Keratinocyte (primary cell): ENCODE results near the gene C2orf80. TPM values are rescaled to one million over a fixed set of nuclear protein-coding genes. Genes with fewer than 3 reads are reported as not detected.

Experiments used
- DNase-seq: peaks from one replicate; pipeline ENCODE4 v3.0.0-alpha.2; 2011; ENCODE audit warnings: low read depth, missing footprints, low spot score
- FAIRE-seq: peaks from 2 replicates; lab custom pipeline; 2011; peaks lifted over from hg19 to GRCh38; lab: Jason Lieb, UNC
- H2AFZ ChIP-seq: 2 replicates; pipeline ENCODE4 v1.6.0; 2012; ENCODE audit warnings: low read length, control low read depth, inconsistent platforms; ENCODE audit not compliant: control insufficient read depth
- H3K27ac ChIP-seq: 2 replicates; pipeline ENCODE4 v1.5.1; 2011; ENCODE audit warnings: low read length; ENCODE audit not compliant: control insufficient read depth, insufficient read depth
- H3K27me3 ChIP-seq: 3 replicates; pipeline ENCODE4 v1.6.0; 2011; ENCODE audit warnings: low read length; ENCODE audit not compliant: control insufficient read depth, insufficient read depth; ENCODE audit errors: extremely low read depth
- H3K36me3 ChIP-seq, 2 experiments: 2 replicates in 1 of 2; 3 replicates in 1 of 2; pipeline ENCODE4 v1.5.1; 2011; ENCODE audit warnings: low read length in 2 of 2, mild to moderate bottlenecking in 1 of 2; ENCODE audit not compliant: control insufficient read depth in 2 of 2, insufficient read depth in 2 of 2; ENCODE audit errors: extremely low read depth in 1 of 2
- H3K4me1 ChIP-seq: 3 replicates; pipeline ENCODE4 v1.5.1; 2011; ENCODE audit warnings: low read length; ENCODE audit not compliant: control insufficient read depth, insufficient read depth; ENCODE audit errors: extremely low read depth
- H3K4me2 ChIP-seq: 3 replicates; pipeline ENCODE4 v1.6.0; 2011; ENCODE audit warnings: low read depth, low read length; ENCODE audit not compliant: control insufficient read depth, insufficient read depth; ENCODE audit errors: extremely low read depth
- H3K4me3 ChIP-seq, 3 experiments: fragments of 200-600 bp in 1 of 3; sonication (generic) in 1 of 3; 2 replicates in 2 of 3; 3 replicates in 1 of 3; pipeline ENCODE4 v1.5.1; 2011 to 2016; ENCODE audit warnings: low read length in 3 of 3, mild to moderate bottlenecking in 3 of 3, control low read depth in 2 of 3, inconsistent platforms in 1 of 3, low read depth in 1 of 3, mixed read lengths in 1 of 3, mixed run types in 1 of 3, moderate library complexity in 1 of 3; ENCODE audit not compliant: control insufficient read depth in 2 of 3, insufficient read depth in 2 of 3; ENCODE audit errors: extremely low read depth in 1 of 3
- H3K79me2 ChIP-seq: 2 replicates; pipeline ENCODE4 v1.6.0; 2012; ENCODE audit warnings: low read length; ENCODE audit not compliant: control insufficient read depth, insufficient read depth
- H3K9ac ChIP-seq: 3 replicates; pipeline ENCODE4 v1.6.0; 2011; ENCODE audit warnings: low read length; ENCODE audit not compliant: control insufficient read depth, insufficient read depth; ENCODE audit errors: extremely low read depth
- H3K9me1 ChIP-seq: 3 replicates; pipeline ENCODE4 v1.6.0; 2011; ENCODE audit warnings: low read length; ENCODE audit not compliant: control insufficient read depth, insufficient read depth; ENCODE audit errors: extremely low read depth
- H3K9me3 ChIP-seq: 2 replicates; pipeline ENCODE4 v1.5.1; 2012; ENCODE audit warnings: low read depth, low read length; ENCODE audit not compliant: control insufficient read depth
- H4K20me1 ChIP-seq: 3 replicates; pipeline ENCODE4 v1.6.0; 2011; ENCODE audit warnings: low read length; ENCODE audit not compliant: control insufficient read depth, insufficient read depth; ENCODE audit errors: extremely low read depth
- EZH2 ChIP-seq: IDR thresholded peaks from one replicate; pipeline ENCODE4 v1.6.1; 2012; ENCODE audit warnings: inconsistent platforms, mild to moderate bottlenecking, low read length, moderate library complexity
- dilution Hi-C: fragments of 300-500 bp; cut with MboI; formaldehyde crosslinking; loops from one replicate; pipeline ENCODE4 v1.7.0; 2020; ENCODE audit warnings: low sequenced_read_pairs; ENCODE audit not compliant: extremely low pct_ligation_motif_present
- polyA plus RNA-seq, 5 experiments: library from polyadenylated mRNA; depleted of rRNA in 3 of 5; stranded (reverse) in 3 of 5; stranded (forward) in 1 of 5; unstranded in 1 of 5; fragments of >200 nt; gene quantifications; 1 replicate in 1 of 5; 2 replicates in 3 of 5; 3 replicates in 1 of 5; pipeline versions ENCODE4 v1.2.1 to v1.2.3, GENCODE V29; 2011 to 2012; ENCODE audit warnings: missing spikeins in 2 of 5, low read depth in 1 of 5, low replicate concordance in 1 of 5
- TF ChIP-seq, protein P1 (sequence below), 3 experiments: IDR thresholded peaks in 1 of 3; conservative IDR thresholded peaks in 1 of 3; optimal IDR thresholded peaks in 1 of 3; 2 replicates in 2 of 3; 3 replicates in 1 of 3; pipeline versions ENCODE3 to v1.5.1; 2011; ENCODE audit warnings: low read length in 3 of 3, mild to moderate bottlenecking in 3 of 3, moderate library complexity in 2 of 3, control low read depth in 1 of 3, inconsistent platforms in 1 of 3; ENCODE audit not compliant: insufficient read depth in 2 of 3; ENCODE audit errors: extremely low read depth in 1 of 3

Gene C2orf80
- polyA plus RNA-seq, 1 donor (not counting 4 experiments of a cell fraction or from before 2014, with no cell fraction given), result not detected

DNA sequence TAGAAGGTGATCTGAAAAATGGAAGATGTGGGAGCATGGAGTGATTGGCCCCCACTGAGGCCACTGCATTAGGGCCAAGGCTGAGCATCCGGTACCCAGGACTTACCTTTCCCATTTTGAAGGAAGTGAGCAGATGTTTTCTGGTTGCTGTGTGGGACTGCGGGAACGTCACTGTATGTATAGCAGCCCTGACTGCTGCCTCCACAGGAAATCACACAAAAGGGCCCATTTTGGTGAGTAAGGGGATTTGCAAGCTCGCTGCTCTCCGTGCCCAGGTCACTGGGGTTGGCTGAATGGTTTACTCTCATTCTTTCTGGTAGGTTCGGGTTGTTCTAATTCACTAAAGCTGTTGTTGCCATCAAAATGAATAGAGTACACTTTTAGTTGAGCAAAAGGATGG is 43.8 kb downstream of the C2orf80 start, which contains the start of gene CRYGB:
Gene CRYGB, minus strand, starts transcription at position 153 of the 400 bp plus-strand sequence. Its CDS starts 38 bp downstream, at position 115.
- H4K20me1 ChIP-seq, result no peaks in the 10 kb centered on the region
- dilution Hi-C loops, result no loop called here
- no peaks in the 10 kb centered on the region for H3K9me3 ChIP-seq
- no peaks in the 10 kb centered on the region for H3K79me2 ChIP-seq
- H3K4me1 ChIP-seq, result no peaks in the 10 kb centered on the region
- no peak within 1 kb of the TSS for H3K4me3 ChIP-seq
- H3K9me1 ChIP-seq, result no peaks in the 10 kb centered on the region
- TF ChIP-seq, protein P1, sequence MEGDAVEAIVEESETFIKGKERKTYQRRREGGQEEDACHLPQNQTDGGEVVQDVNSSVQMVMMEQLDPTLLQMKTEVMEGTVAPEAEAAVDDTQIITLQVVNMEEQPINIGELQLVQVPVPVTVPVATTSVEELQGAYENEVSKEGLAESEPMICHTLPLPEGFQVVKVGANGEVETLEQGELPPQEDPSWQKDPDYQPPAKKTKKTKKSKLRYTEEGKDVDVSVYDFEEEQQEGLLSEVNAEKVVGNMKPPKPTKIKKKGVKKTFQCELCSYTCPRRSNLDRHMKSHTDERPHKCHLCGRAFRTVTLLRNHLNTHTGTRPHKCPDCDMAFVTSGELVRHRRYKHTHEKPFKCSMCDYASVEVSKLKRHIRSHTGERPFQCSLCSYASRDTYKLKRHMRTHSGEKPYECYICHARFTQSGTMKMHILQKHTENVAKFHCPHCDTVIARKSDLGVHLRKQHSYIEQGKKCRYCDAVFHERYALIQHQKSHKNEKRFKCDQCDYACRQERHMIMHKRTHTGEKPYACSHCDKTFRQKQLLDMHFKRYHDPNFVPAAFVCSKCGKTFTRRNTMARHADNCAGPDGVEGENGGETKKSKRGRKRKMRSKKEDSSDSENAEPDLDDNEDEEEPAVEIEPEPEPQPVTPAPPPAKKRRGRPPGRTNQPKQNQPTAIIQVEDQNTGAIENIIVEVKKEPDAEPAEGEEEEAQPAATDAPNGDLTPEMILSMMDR (optimal IDR thresholded peaks at IDR 0.05 in 1 of 3, IDR thresholded peaks at IDR 0.05 in 1 of 3, conservative IDR thresholded peaks at IDR 0.05 in 1 of 3; ENCODE audit: extremely low read depth in 1 of 3, insufficient read depth in 2 of 3, low read length in 3 of 3), result no peak
- TF ChIP-seq EZH2, result no peak
- H3K27me3 ChIP-seq, result no peaks in the 10 kb centered on the region
- no peak within 1 kb of the TSS for H3K9ac ChIP-seq
- no peak within 1 kb of the TSS for H3K4me2 ChIP-seq
- H3K36me3 ChIP-seq, result no peaks in the 10 kb centered on the region
- DNase-seq (no peak), FAIRE-seq (no peak)
- no peak within 1 kb of the TSS for H3K27ac ChIP-seq
- no peak within 1 kb of the TSS for H2AFZ ChIP-seq

DNA sequence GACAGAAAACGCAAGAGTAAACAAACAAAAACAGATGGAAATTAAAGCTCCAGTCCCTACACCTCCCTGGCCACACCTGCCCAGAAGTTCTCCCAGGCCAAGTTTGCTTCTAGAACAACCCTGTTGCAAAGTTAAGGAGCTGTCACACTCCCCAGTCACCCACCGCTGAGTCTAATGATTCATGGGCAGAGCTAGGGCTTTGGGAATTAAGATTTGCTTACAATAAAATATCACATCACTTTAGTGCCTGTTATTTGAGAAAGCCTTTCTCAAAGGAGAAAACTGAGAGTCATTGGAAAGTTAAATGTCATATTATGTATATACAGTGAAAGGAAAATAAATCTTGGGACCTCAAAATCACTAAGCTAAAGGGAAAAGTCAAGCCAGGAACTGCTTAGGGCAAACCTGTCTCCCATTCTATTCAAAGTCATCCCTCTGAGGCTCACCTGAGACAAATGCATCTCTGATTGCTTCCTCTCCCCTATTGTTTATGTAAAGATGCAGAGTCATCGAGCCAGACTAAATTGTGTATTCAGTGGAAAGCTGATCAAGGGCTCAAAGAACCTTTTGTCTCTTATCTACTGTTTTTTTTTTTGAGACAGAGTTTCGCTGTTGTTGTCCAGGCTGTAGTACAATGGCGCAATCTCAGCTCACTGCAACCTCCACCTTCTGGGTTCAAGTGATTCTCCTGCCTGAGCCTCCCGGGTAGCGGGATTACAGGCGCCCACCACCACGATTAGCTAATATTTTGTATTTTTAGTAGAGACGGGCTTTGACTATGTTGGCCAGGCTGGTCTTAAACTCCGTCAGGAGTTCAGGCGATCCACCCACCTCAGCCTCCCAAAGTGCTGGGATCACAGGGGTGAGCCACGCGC is 46.7 kb downstream of the C2orf80 start:
- Histone ChIP-seq H3K27ac (no peak overlapping the region), H2AFZ (no peak overlapping the region), H3K36me3 (no peaks in the 10 kb centered on the region), H3K9ac (no peak overlapping the region), H3K4me3 (no peak overlapping the region), H3K27me3 (no peaks in the 10 kb centered on the region), H3K4me1 (no peaks in the 10 kb centered on the region), H3K9me3 (no peaks in the 10 kb centered on the region), H3K79me2 (no peaks in the 10 kb centered on the region), H4K20me1 (no peaks in the 10 kb centered on the region), H3K4me2 (no peak overlapping the region), H3K9me1 (no peaks in the 10 kb centered on the region)
- TF ChIP-seq EZH2, result no peak
- TF ChIP-seq, protein P1 (optimal IDR thresholded peaks at IDR 0.05 in 1 of 3, IDR thresholded peaks at IDR 0.05 in 1 of 3, conservative IDR thresholded peaks at IDR 0.05 in 1 of 3; ENCODE audit: extremely low read depth in 1 of 3, insufficient read depth in 2 of 3, low read length in 3 of 3), result no peak
- dilution Hi-C loops, result no loop called here
- FAIRE-seq, result no peak
- no peak for DNase-seq
